CD4-positive, alpha-beta T cell (primary cell): Measurements from ENCODE around the gene LRRC15. TPM values are rescaled to one million over a fixed set of nuclear protein-coding genes. Genes with fewer than 3 reads are reported as not detected.

ENCODE experiments used
- ATAC-seq: fragments of 200-7000 bp; cut with Tn5 transposase; one replicate; pipeline ENCODE4 v1.10.0; 2022; ENCODE audit warnings: mild to moderate bottlenecking; ENCODE audit not compliant: poor library complexity
- CTCF ChIA-PET: fragments of 350-600 bp; sonication (Branson Sonifier 250); formaldehyde crosslinking; loops from one replicate; lab custom pipeline; 2021; ENCODE audit warnings: antibody characterized with exemption, inconsistent platforms; lab: Charles Lee
- POLR2A ChIA-PET: fragments of 350-600 bp; sonication (Branson Sonifier 250); formaldehyde crosslinking; loops from one replicate; lab custom pipeline; 2021; ENCODE audit warnings: antibody characterized with exemption, inconsistent platforms; lab: Charles Lee
- DNase-seq, 14 experiments: peaks; one replicate each; pipeline ENCODE4 v3.0.0-alpha.2; 2013 to 2020; ENCODE audit warnings: mixed read lengths in 2 of 14
- H3K27ac ChIP-seq, 2 donors: one replicate each; pipeline versions ENCODE4 v1.5.1 to v1.7.0; 2013; ENCODE audit warnings: low read length in 2 of 2, low read depth in 1 of 2, mild to moderate bottlenecking in 1 of 2
- H3K27me3 ChIP-seq, 2 experiments: 1 replicate in 1 of 2; 2 replicates in 1 of 2; pipeline versions ENCODE4 v1.6.1 to v1.7.0; 2013; ENCODE audit warnings: low read length in 2 of 2, control low read depth in 1 of 2, mild to moderate bottlenecking in 1 of 2, moderate library complexity in 1 of 2; ENCODE audit not compliant: insufficient read depth in 2 of 2, control insufficient read depth in 1 of 2
- H3K36me3 ChIP-seq: one replicate; pipeline ENCODE4 v1.6.1; 2013; ENCODE audit warnings: low read length, control low read depth; ENCODE audit not compliant: insufficient read depth
- H3K4me1 ChIP-seq: one replicate; pipeline ENCODE4 v1.6.1; 2013; ENCODE audit warnings: low read length, control low read depth; ENCODE audit not compliant: insufficient read depth
- H3K4me3 ChIP-seq: one replicate; pipeline ENCODE4 v1.5.1; 2013; ENCODE audit warnings: mild to moderate bottlenecking, low read length, moderate library complexity
- H3K9me3 ChIP-seq, 2 experiments: 1 replicate in 1 of 2; 2 replicates in 1 of 2; pipeline versions ENCODE4 v1.6.1 to v1.7.0; 2013; ENCODE audit warnings: low read length in 2 of 2, mild to moderate bottlenecking in 2 of 2, control low read depth in 1 of 2, moderate library complexity in 1 of 2; ENCODE audit not compliant: control insufficient read depth in 1 of 2, insufficient read depth in 1 of 2
- H3K27ac Mint-ChIP-seq: one replicate; pipeline ENCODE4 v1.8.0; 2020; ENCODE audit warnings: mixed read lengths
- H3K27me3 Mint-ChIP-seq: one replicate; pipeline ENCODE4 v1.8.0; 2021; ENCODE audit warnings: mixed read lengths
- H3K36me3 Mint-ChIP-seq: one replicate; pipeline ENCODE4 v1.8.0; 2021; ENCODE audit warnings: low read depth, mixed read lengths
- H3K4me1 Mint-ChIP-seq: one replicate; pipeline ENCODE4 v1.8.0; 2021; ENCODE audit warnings: low read depth, mixed read lengths
- H3K4me3 Mint-ChIP-seq: one replicate; pipeline ENCODE4 v1.8.0; 2020; ENCODE audit warnings: mild to moderate bottlenecking, mixed read lengths
- H3K9me3 Mint-ChIP-seq: one replicate; pipeline ENCODE4 v1.8.0; 2020; ENCODE audit warnings: mixed read lengths
- intact Hi-C, 2 experiments: fragments of 100-400 bp; cut with DNase I in 1 of 2; cut with micrococcal nuclease in 1 of 2; formaldehyde crosslinking; loops; one replicate each; pipeline versions ENCODE4 v1.15.1 to v1.9.0; 2023 to 2025; cut with DNase I, micrococcal nuclease
- total RNA-seq, 174 experiments: library from RNA in 2 of 174; stranded (reverse) in 2 of 174; gene quantifications; one replicate each; pipeline ENCODE4 v1.2.3 and lab custom pipeline; 2021 to 2026
- TF ChIP-seq, protein P1 (sequence below): fragments of 200-600 bp; IDR thresholded peaks from one replicate; pipeline ENCODE4 v1.8.0; 2022; ENCODE audit warnings: antibody characterized with exemption, mild to moderate bottlenecking

The LRRC15 gene
- total RNA-seq, 2 experiments from 2014 or later, result not detected

DNA sequence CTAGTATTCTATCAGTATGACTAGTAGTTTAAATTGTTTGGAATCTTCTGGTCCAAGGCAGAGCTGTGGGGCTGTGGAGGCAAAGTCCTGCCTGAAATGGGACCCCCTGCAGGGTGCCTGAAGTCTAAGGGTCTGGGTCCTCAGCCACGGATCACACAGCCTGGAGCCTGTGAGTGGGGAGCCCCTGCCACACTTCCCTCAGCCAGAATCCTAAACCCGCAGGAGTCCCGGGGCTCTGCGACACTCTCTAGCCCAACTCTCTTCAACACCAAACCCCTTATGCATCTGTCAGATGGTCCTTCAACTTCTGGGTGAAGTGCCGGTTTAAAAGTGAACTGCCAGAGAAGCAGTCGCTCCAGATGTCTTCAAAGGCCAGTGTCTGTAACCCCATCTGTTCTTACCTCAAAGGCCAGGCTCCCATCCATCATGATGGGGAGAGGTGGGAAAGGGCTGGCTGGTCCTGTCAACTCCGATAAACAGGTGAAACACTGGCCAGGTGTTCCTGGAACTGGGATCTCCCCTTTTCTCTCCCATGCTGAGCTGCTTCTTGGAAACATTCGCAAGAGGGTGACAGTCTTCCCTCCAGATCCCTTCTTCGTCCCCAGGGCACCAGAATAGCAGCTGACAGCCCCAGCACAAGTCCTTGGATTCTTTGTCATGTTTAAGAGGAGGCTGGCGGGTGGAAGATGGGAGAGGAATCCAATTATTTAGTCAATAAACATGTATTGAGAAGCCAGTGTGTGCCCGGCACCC is 64.0 kb downstream of the LRRC15 start:
- Mint-ChIP-seq H3K4me3 (peak overlapping the region; percentile 56), H3K27ac (no peak overlapping the region), H3K9me3 (no peaks in the 10 kb centered on the region), H3K4me1 (peaks cover 38% of the 10 kb centered on the region), H3K27me3 (no peaks in the 10 kb centered on the region), H3K36me3 (no peaks in the 10 kb centered on the region)
- CTCF ChIA-PET, result interaction anchor here (0.8 kb wide), 1 partner anchor 10 kb away, joined by 4 read pairs; no protein-coding TSS in a partner anchor
- TF ChIP-seq, protein P1, sequence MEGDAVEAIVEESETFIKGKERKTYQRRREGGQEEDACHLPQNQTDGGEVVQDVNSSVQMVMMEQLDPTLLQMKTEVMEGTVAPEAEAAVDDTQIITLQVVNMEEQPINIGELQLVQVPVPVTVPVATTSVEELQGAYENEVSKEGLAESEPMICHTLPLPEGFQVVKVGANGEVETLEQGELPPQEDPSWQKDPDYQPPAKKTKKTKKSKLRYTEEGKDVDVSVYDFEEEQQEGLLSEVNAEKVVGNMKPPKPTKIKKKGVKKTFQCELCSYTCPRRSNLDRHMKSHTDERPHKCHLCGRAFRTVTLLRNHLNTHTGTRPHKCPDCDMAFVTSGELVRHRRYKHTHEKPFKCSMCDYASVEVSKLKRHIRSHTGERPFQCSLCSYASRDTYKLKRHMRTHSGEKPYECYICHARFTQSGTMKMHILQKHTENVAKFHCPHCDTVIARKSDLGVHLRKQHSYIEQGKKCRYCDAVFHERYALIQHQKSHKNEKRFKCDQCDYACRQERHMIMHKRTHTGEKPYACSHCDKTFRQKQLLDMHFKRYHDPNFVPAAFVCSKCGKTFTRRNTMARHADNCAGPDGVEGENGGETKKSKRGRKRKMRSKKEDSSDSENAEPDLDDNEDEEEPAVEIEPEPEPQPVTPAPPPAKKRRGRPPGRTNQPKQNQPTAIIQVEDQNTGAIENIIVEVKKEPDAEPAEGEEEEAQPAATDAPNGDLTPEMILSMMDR, result no peak
- DNase-seq (no peak), ATAC-seq (no peak)
- peaks cover 0 to 11% of the 10 kb centered on the region in 2 experiments for H3K9me3 ChIP-seq
- POLR2A ChIA-PET, result interaction anchor here (0.6 to 1.1 kb wide), 2 partner anchors 10 to 164 kb away, joined by 3 read pairs; no protein-coding TSS in a partner anchor
- H3K36me3 ChIP-seq, result no peaks in the 10 kb centered on the region
- no peak overlapping the region for H3K27ac ChIP-seq
- peaks cover 47% of the 10 kb centered on the region for H3K4me1 ChIP-seq
- H3K27me3 ChIP-seq, result no peaks in the 10 kb centered on the region
- H3K4me3 ChIP-seq, result no peak overlapping the region
- intact Hi-C loops, result loop anchor here in 1 of 2 experiments (5.0 kb wide), 1 partner anchor 168 kb away; the partner anchor contains the start of gene HES1

Other genes with a start within 250 kb of the LRRC15 start
- 1 to 10 TPM in 1 of 2 experiments, under 1 TPM in 1; 0.89 to 1.5 TPM for gene HES1, start 233.6 kb downstream of the LRRC15 start, total RNA-seq
- not detected for gene CPN2, start 18.4 kb downstream of the LRRC15 start, total RNA-seq
- gene GP5, start 29.5 kb upstream of the LRRC15 start, total RNA-seq, result 1 to 10 TPM; 3.3 TPM
- 10 to 100 TPM; 46.5 to 52.7 TPM for gene ATP13A3, start 117.3 kb upstream of the LRRC15 start, total RNA-seq